HepG2 (cell line): ENCODE results near the gene WBP1. TPM values are rescaled to one million over a fixed set of nuclear protein-coding genes. Genes with fewer than 3 reads are reported as not detected.

Experiments
- EED ChIP-seq: sonication (generic); formaldehyde crosslinking; IDR thresholded peaks from 2 replicates; pipeline ENCODE4 v1.5.0; 2020; ENCODE audit warnings: mild to moderate bottlenecking, missing genetic modification reagents
- GATA4 ChIP-seq: sonication (generic); IDR thresholded peaks from 2 replicates; pipeline ENCODE4 v1.6.1; 2016; ENCODE audit warnings: antibody characterized with exemption, low read depth, borderline replicate concordance
- HDAC2 ChIP-seq: sonication (generic); formaldehyde crosslinking; IDR thresholded peaks from 2 replicates; pipeline ENCODE4 v1.4.0; 2020; ENCODE audit warnings: missing genetic modification reagents
- HNRNPK ChIP-seq: fragments of 200-400 bp; formaldehyde crosslinking; IDR thresholded peaks from 2 replicates; pipeline ENCODE4 v1.6.1; 2018; ENCODE audit warnings: low read length, low read depth, moderate library complexity, mild to moderate bottlenecking; ENCODE audit not compliant: poor library complexity, severe bottlenecking
- KDM1A ChIP-seq: IDR thresholded peaks from 2 replicates; pipeline ENCODE4 v1.6.1; 2016; ENCODE audit warnings: missing compliant biosample characterization
- MIER2 ChIP-seq: IDR thresholded peaks from 2 replicates; pipeline ENCODE4 v1.6.1; 2016; ENCODE audit warnings: missing biosample characterization, missing genetic modification reagents
- MTA1 ChIP-seq: sonication (generic); formaldehyde crosslinking; IDR thresholded peaks from 2 replicates; pipeline ENCODE4 v1.4.0; 2020; ENCODE audit warnings: missing genetic modification reagents, mild to moderate bottlenecking, borderline replicate concordance
- PHF8 ChIP-seq: sonication (generic); formaldehyde crosslinking; IDR thresholded peaks from 2 replicates; pipeline ENCODE4 v1.5.0; 2020; ENCODE audit warnings: missing genetic modification reagents
- SIN3A ChIP-seq: IDR thresholded peaks from 2 replicates; pipeline ENCODE4 v1.6.1; 2011; ENCODE audit warnings: low read depth, mild to moderate bottlenecking, control low read depth, low read length, borderline replicate concordance
- TEAD3 ChIP-seq: optimal IDR thresholded peaks from 2 replicates; pipeline ENCODE3; 2016; ENCODE audit warnings: borderline replicate concordance
- ZNF383 ChIP-seq: sonication (generic); formaldehyde crosslinking; IDR thresholded peaks from 2 replicates; pipeline ENCODE4 v1.4.0; 2020; ENCODE audit warnings: missing genetic modification reagents, mild to moderate bottlenecking, borderline replicate concordance
- ZNF543 ChIP-seq: sonication (generic); formaldehyde crosslinking; IDR thresholded peaks from 2 replicates; pipeline ENCODE4 v1.4.0; 2020; ENCODE audit warnings: mild to moderate bottlenecking, missing genetic modification reagents
- ZSCAN21 ChIP-seq: sonication (generic); formaldehyde crosslinking; IDR thresholded peaks from 2 replicates; pipeline ENCODE4 v1.8.0; 2022; ENCODE audit warnings: mild to moderate bottlenecking, missing genetic modification reagents, moderate library complexity, borderline replicate concordance
- polyA plus RNA-seq, 8 experiments: library from polyadenylated mRNA; depleted of rRNA in 3 of 8; stranded (reverse) in 7 of 8; unstranded in 1 of 8; fragments of >200 nt; fragmentation: Illumina TruSeq in 4 of 8; extraction: Trizol in 4 of 8; gene quantifications; 2 replicates each; pipeline versions ENCODE4 v1.2.1 to v1.2.3, GENCODE V29; 2011 to 2016; ENCODE audit warnings: low read depth in 4 of 8, missing spikeins in 1 of 8, mixed read lengths in 1 of 8; ENCODE audit not compliant: insufficient read depth in 1 of 8
- total RNA-seq, 5 experiments: library from RNA; depleted of rRNA; stranded (reverse); fragments of >200 nt; fragmentation: Illumina TruSeq; extraction: Trizol; gene quantifications; 2 replicates each; pipeline ENCODE4 v1.2.3, GENCODE V29; 2016; ENCODE audit warnings: low read depth in 1 of 5
- TF ChIP-seq, protein P1 (sequence below): IDR thresholded peaks from 2 replicates; pipeline ENCODE4 v1.6.1; 2016; ENCODE audit warnings: low read depth, borderline replicate concordance
- TF ChIP-seq, protein P2 (sequence below): IDR thresholded peaks from 2 replicates; pipeline ENCODE4 v1.6.1; 2016; ENCODE audit warnings: missing genetic modification reagents, missing compliant biosample characterization
- TF ChIP-seq, protein P3 (sequence below): sonication (generic); formaldehyde crosslinking; IDR thresholded peaks from 2 replicates; pipeline ENCODE4 v1.5.0; 2020; ENCODE audit warnings: mild to moderate bottlenecking, missing genetic modification reagents, borderline replicate concordance
- TF ChIP-seq, protein P4 (sequence below): sonication (generic); IDR thresholded peaks from 2 replicates; pipeline ENCODE4 v1.6.1; 2016; ENCODE audit warnings: low read depth, borderline replicate concordance

Gene WBP1
- total and polyA plus RNA-seq, 2 of the 13 experiments (the other 11 are each of a cell fraction or from before 2014, with no cell fraction given): 38.8 to 85.7 TPM

DNA sequence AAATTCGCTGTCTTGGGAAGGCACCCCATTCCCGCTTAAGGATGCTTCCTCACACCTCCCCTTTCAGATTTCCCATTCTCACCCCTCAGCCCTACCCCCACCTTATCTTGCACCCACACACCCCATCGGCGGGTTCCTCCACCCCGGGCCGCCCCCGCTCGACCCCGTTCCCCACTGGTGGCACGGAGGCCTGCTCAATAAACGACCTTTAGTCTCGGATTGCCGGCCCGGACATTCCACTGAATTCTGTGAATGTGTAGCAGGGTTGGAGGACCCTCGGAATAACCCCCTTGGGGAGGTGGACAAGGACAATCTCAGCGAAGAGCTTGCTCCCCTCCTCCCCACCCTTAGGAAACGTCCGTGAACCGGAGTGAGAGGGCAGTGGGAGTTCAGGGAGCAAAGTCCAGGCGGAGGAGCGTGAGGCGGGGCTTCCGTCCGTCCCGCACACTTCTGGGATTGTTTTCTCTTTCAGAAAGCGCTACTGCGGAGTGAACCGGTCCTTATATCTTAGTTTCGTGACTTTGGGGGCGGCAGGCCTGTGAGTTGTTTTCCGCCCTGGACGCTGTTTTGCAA, 44.0 kb downstream of the WBP1 start (continued):
- TF ChIP-seq ZSCAN21 (CRISPR knock-in tag): 0 out of 2 replicates have a peak, but pooled peaks have one; percentile 22
- TF ChIP-seq MTA1: peak; percentile 56; the same call in 1 of the 2 replicates
- TF ChIP-seq KDM1A (CRISPR knock-in tag): peak; percentile 37; the same call in 1 of the 2 replicates
- peak; percentile 44 for TF ChIP-seq ZNF543 (CRISPR knock-in tag)
- peak; percentile 45; the same call in 1 of the 2 replicates for TF ChIP-seq PHF8 (CRISPR knock-in tag)
- TF ChIP-seq SIN3A: peak; percentile 78; the same call in 1 of the 2 replicates
- TF ChIP-seq, protein P1, sequence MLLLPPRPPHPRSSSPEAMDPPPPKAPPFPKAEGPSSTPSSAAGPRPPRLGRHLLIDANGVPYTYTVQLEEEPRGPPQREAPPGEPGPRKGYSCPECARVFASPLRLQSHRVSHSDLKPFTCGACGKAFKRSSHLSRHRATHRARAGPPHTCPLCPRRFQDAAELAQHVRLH (CRISPR knock-in tag): peak; percentile 82; the same call in 1 of the 2 replicates
- peak; percentile 89 for TF ChIP-seq HDAC2
- TF ChIP-seq, protein P2, sequence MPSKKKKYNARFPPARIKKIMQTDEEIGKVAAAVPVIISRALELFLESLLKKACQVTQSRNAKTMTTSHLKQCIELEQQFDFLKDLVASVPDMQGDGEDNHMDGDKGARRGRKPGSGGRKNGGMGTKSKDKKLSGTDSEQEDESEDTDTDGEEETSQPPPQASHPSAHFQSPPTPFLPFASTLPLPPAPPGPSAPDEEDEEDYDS: peak; percentile 84
- TF ChIP-seq GATA4: peak; percentile 82
- TF ChIP-seq, protein P3, sequence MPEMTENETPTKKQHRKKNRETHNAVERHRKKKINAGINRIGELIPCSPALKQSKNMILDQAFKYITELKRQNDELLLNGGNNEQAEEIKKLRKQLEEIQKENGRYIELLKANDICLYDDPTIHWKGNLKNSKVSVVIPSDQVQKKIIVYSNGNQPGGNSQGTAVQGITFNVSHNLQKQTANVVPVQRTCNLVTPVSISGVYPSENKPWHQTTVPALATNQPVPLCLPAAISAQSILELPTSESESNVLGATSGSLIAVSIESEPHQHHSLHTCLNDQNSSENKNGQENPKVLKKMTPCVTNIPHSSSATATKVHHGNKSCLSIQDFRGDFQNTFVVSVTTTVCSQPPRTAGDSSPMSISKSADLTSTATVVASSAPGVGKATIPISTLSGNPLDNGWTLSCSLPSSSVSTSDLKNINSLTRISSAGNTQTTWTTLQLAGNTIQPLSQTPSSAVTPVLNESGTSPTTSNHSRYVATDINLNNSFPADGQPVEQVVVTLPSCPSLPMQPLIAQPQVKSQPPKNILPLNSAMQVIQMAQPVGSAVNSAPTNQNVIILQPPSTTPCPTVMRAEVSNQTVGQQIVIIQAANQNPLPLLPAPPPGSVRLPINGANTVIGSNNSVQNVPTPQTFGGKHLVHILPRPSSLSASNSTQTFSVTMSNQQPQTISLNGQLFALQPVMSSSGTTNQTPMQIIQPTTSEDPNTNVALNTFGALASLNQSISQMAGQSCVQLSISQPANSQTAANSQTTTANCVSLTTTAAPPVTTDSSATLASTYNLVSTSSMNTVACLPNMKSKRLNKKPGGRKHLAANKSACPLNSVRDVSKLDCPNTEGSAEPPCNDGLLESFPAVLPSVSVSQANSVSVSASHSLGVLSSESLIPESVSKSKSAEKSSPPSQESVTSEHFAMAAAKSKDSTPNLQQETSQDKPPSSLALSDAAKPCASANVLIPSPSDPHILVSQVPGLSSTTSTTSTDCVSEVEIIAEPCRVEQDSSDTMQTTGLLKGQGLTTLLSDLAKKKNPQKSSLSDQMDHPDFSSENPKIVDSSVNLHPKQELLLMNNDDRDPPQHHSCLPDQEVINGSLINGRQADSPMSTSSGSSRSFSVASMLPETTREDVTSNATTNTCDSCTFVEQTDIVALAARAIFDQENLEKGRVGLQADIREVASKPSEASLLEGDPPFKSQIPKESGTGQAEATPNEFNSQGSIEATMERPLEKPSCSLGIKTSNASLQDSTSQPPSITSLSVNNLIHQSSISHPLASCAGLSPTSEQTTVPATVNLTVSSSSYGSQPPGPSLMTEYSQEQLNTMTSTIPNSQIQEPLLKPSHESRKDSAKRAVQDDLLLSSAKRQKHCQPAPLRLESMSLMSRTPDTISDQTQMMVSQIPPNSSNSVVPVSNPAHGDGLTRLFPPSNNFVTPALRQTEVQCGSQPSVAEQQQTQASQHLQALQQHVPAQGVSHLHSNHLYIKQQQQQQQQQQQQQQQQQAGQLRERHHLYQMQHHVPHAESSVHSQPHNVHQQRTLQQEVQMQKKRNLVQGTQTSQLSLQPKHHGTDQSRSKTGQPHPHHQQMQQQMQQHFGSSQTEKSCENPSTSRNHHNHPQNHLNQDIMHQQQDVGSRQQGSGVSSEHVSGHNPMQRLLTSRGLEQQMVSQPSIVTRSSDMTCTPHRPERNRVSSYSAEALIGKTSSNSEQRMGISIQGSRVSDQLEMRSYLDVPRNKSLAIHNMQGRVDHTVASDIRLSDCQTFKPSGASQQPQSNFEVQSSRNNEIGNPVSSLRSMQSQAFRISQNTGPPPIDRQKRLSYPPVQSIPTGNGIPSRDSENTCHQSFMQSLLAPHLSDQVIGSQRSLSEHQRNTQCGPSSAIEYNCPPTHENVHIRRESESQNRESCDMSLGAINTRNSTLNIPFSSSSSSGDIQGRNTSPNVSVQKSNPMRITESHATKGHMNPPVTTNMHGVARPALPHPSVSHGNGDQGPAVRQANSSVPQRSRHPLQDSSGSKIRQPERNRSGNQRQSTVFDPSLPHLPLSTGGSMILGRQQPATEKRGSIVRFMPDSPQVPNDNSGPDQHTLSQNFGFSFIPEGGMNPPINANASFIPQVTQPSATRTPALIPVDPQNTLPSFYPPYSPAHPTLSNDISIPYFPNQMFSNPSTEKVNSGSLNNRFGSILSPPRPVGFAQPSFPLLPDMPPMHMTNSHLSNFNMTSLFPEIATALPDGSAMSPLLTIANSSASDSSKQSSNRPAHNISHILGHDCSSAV (CRISPR knock-in tag): 0 out of 2 replicates have a peak, but pooled peaks have one; percentile 18
- TF ChIP-seq MIER2 (CRISPR knock-in tag): peak; percentile 59
- TF ChIP-seq, protein P4, sequence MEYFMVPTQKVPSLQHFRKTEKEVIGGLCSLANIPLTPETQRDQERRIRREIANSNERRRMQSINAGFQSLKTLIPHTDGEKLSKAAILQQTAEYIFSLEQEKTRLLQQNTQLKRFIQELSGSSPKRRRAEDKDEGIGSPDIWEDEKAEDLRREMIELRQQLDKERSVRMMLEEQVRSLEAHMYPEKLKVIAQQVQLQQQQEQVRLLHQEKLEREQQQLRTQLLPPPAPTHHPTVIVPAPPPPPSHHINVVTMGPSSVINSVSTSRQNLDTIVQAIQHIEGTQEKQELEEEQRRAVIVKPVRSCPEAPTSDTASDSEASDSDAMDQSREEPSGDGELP: peak; percentile 32; the same call in 1 of the 2 replicates
- no peak for TF ChIP-seq EED (CRISPR knock-in tag)
- TF ChIP-seq ZNF383 (CRISPR knock-in tag): 0 out of 2 replicates have a peak, but pooled peaks have one; percentile 15
- peak; percentile 74 for TF ChIP-seq TEAD3
- TF ChIP-seq HNRNPK: peak; percentile 75
